ENCODE data around the gene MIA2. TPM values are rescaled to one million over a fixed set of nuclear protein-coding genes. Genes with fewer than 3 reads are reported as not detected.
A peak's percentile ranks its signal among the peaks of the same experiment; 100 is the strongest.

MIA2 gene
- total RNA-seq, 1 experiment from 2014 or later, result 15.0 TPM

DNA sequence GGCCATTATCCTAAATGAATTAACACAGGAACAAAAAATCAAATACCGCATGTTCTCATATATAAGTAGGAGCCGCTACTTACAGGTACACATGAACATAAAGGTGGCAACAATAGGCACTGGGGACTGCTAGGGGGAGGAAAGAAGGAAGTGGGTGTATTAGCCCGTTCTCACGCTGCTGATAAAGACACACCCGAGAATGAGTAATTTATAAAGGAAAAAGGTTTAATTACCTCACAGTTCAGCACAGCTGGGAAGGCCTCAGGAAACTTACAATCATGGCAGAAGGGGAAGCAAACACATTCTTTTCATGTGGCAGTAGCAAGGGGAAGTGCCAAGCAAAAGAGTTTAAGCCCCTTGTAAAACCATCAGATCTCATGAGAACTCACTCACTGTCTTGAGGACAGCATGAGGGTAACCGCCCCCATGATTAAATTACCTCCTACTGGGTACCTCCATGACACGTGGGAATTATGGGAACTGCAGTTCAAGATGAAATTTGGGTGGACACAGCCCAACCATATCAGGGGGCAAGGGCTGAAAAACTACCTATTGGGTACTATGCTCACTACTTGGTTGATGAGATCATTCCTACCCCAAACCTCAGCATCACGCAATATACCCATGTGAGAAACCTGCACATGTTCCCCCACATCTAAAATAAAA is 16.4 kb upstream of the MIA2 start:
- Histone ChIP-seq H3K4me1 (ENCODE audit: insufficient read depth, low read length) (no peaks in the 10 kb centered on the region; the same call in 1 of the 2 replicates), H4K20me1 (ENCODE audit: control insufficient read depth, insufficient read depth, insufficient read length) (no peaks in the 10 kb centered on the region), H2BK12ac (ENCODE audit: insufficient read length, low read depth, low read length) (no peak overlapping the region), H4K8ac (replicated peaks; ENCODE audit: insufficient read length, low read depth, low read length) (no peak overlapping the region), H3K9me3 (ENCODE audit: control insufficient read depth, low read depth, low read length) (no peaks in the 10 kb centered on the region), H3K27ac (ENCODE audit: insufficient read length, low read depth, low read length) (no peak overlapping the region), H3K79me1 (ENCODE audit: insufficient read depth, low read depth, low read length, poor library complexity, severe bottlenecking) (no peaks in the 10 kb centered on the region), H3K23me2 (ENCODE audit: insufficient read length, low read depth, low read length, poor library complexity, severe bottlenecking) (no peaks in the 10 kb centered on the region), H3K18ac (ENCODE audit: insufficient read length, low read depth, low read length) (no peak overlapping the region), H2BK5ac (ENCODE audit: insufficient read length, low read length) (no peak overlapping the region), H4K91ac (ENCODE audit: insufficient read length, low read depth, low read length) (no peak overlapping the region), H3K4ac (ENCODE audit: low read depth, low read length) (no peak overlapping the region), H2BK15ac (ENCODE audit: low read depth, low read length) (no peak overlapping the region), H3K27me3 (ENCODE audit: insufficient read depth, low read length) (no peaks in the 10 kb centered on the region), H3T11ph (ENCODE audit: low read length) (no peak overlapping the region), H3K4me2 (ENCODE audit: insufficient read depth, insufficient read length, low read length) (no peak overlapping the region), H4K5ac (ENCODE audit: insufficient read length, low read depth, low read length) (no peak overlapping the region), H2AK5ac (ENCODE audit: insufficient read length, low read length) (no peak overlapping the region), H3K56ac (ENCODE audit: insufficient read length, low read depth, low read length) (no peak overlapping the region), H2BK120ac (ENCODE audit: low read depth, low read length, poor library complexity, severe bottlenecking) (no peak overlapping the region), H2BK20ac (ENCODE audit: low read depth, low read length, poor library complexity, severe bottlenecking) (no peak overlapping the region), H3K79me2 (ENCODE audit: insufficient read depth, low read length) (no peaks in the 10 kb centered on the region), H3K23ac (ENCODE audit: insufficient read length, low read depth, low read length) (no peak overlapping the region), H3K14ac (ENCODE audit: insufficient read depth, low read length) (no peak overlapping the region), H2AFZ (ENCODE audit: low read length) (peak overlapping the region; percentile 59), H3K9ac (ENCODE audit: extremely low read depth, insufficient read length, low read length) (no peak overlapping the region)
- no peaks in the 10 kb centered on the region for H3K9me3 Mint-ChIP-seq
- no peak for TF ChIP-seq CTCF (conservative IDR thresholded peaks at IDR 0.05)
- WGBS (ENCODE audit: extremely low coverage, insufficient read length, low lambda C conversion rate), result no CpG with 5 or more reads among the region's 8 CpGs
- H3K27ac Mint-ChIP-seq, result no peak overlapping the region
- DNase-seq, result no peak
- H3K36me3 Mint-ChIP-seq (ENCODE audit: insufficient read depth in 1 of 3, low read depth in 3 of 3), result no peaks in the 10 kb centered on the region
- H3K4me1 Mint-ChIP-seq, result peaks cover 6% of the 10 kb centered on the region in 2 experiments
- H3K4me3 Mint-ChIP-seq, result no peak overlapping the region
- no peaks in the 10 kb centered on the region for H3K27me3 Mint-ChIP-seq (ENCODE audit: low read depth)
